C4-2B (cell line): ENCODE data around the gene PTPN1.

Experiments used
- CTCF ChIP-seq: fragments of 450-650 bp; conservative IDR thresholded peaks from 2 replicates; pipeline ENCODE4 v1.5.1; 2017; ENCODE audit warnings: mild to moderate bottlenecking
- ZFX ChIP-seq: fragments of 450-650 bp; IDR thresholded peaks from 2 replicates; pipeline ENCODE4 v1.6.1; 2017

DNA sequence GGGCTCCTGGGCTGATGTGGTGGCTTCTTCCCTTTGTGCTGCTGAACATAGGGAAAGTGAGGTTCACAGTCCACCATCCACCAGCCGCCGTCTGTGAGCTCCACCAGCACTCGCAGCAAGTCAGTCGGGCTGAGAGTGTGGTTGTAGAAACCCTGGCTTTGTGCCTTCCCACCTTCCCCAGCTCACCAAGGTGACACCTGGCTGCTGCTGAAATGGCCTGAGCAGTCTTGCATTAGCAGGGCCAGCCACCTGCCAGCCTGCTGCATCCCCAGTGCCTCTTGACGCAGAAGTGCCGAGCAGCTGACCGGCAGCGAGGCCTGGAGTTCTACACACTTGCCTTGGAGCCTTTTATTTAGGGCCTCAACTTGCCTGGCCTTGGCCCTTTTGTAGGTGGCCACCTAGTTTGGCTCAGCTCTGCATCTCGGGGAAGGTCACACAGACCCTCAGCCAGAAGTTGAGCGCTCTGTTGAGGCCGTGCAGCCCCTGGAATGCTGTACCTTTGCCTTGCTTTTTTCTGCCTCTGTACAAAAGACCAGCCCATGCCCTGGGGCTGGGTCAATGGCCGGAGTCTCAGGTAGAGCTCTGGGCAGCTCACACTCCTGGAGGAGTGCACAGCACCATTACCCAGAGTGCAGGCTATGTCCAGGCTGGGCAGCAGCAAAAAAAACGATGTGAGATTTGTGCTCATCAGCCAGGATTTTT, 76.5 kb downstream of the PTPN1 start:
- TF ChIP-seq CTCF (no peak), ZFX (no peak)
